T-helper 1 cell treated with Interleukin-12 subunit alpha and Interleukin-12 subunit beta and Interleukin-4 antibody, amounts not matched to agents 30 μg/mL and 1 μg/mL, for 36 hours (primary cell): ENCODE measurements around the gene GSTA5.
"Not testable (repeated sequence)": the region's sequence is repeated elsewhere in the genome, so short reads cannot be mapped to it uniquely, and the experiment has no call there.

Experiments used
- H3K27ac Mint-ChIP-seq: one replicate; pipeline ENCODE4 v1.8.0; 2021; ENCODE audit warnings: mild to moderate bottlenecking, mixed read lengths
- H3K27me3 Mint-ChIP-seq: one replicate; pipeline ENCODE4 v1.8.0; 2021; ENCODE audit warnings: low read depth, mixed read lengths
- H3K36me3 Mint-ChIP-seq: one replicate; pipeline ENCODE4 v1.8.0; 2021; ENCODE audit warnings: low read depth, mixed read lengths
- H3K4me1 Mint-ChIP-seq: one replicate; pipeline ENCODE4 v1.8.0; 2021; ENCODE audit warnings: low read depth, mixed read lengths
- H3K4me3 Mint-ChIP-seq: one replicate; pipeline ENCODE4 v1.8.0; 2021; ENCODE audit warnings: mild to moderate bottlenecking, moderate library complexity, mixed read lengths
- H3K9me3 Mint-ChIP-seq: one replicate; pipeline ENCODE4 v1.8.0; 2021; ENCODE audit warnings: mixed read lengths

The GSTA5 gene

GRCh38 chr6:52786249-52786956 lies 54.2 kb downstream of the GSTA5 start:
- no peaks in the 10 kb centered on the region for H3K36me3 Mint-ChIP-seq
- no peaks in the 10 kb centered on the region for H3K27me3 Mint-ChIP-seq
- H3K27ac Mint-ChIP-seq, result no peak overlapping the region
- H3K9me3 Mint-ChIP-seq, result peaks cover 4% of the 10 kb centered on the region
- H3K4me3 Mint-ChIP-seq, result no peak overlapping the region
- H3K4me1 Mint-ChIP-seq, result no peaks in the 10 kb centered on the region

GRCh38 chr6:52782696-52783274 lies 57.8 kb downstream of the GSTA5 start:
- not testable (repeated sequence) for H3K4me3 Mint-ChIP-seq, H3K27ac Mint-ChIP-seq, H3K36me3 Mint-ChIP-seq, H3K4me1 Mint-ChIP-seq, H3K27me3 Mint-ChIP-seq, H3K9me3 Mint-ChIP-seq

GRCh38 chr6:52782209-52782608 lies 58.4 kb downstream of the GSTA5 start:
- H3K4me1 Mint-ChIP-seq, H3K4me3 Mint-ChIP-seq, H3K27ac Mint-ChIP-seq, H3K9me3 Mint-ChIP-seq, H3K36me3 Mint-ChIP-seq, H3K27me3 Mint-ChIP-seq: not testable (repeated sequence)
